GM21367 (cell line): ENCODE results near the gene APBB1IP.

ENCODE experiments used
- ATAC-seq: cut with Tn5 transposase; IDR thresholded peaks from one replicate; pipeline ENCODE4 v1.9.1; 2021; ENCODE audit not compliant: unreplicated experiment

Gene APBB1IP

GRCh38 chr10:26612151-26612915, 174.2 kb downstream of the APBB1IP start:
- no peak for ATAC-seq
